Testis (tissue), 2 donors: ENCODE data around the gene IL32.

Source experiments
- CTCF ChIP-seq, 3 experiments: fragments of 450-650 bp in 2 of 3; fragments of 200-600 bp in 1 of 3; sonication (generic) in 1 of 3; IDR thresholded peaks; one replicate each; pipeline ENCODE4 v1.5.1; 2016 to 2019; ENCODE audit warnings: antibody characterized with exemption in 3 of 3, mild to moderate bottlenecking in 2 of 3, moderate library complexity in 1 of 3
- POLR2A ChIP-seq: fragments of 450-650 bp; IDR thresholded peaks from one replicate; pipeline ENCODE4 v1.6.1; 2017; ENCODE audit warnings: antibody characterized with exemption, mild to moderate bottlenecking, moderate library complexity

GRCh38 chr16:3087243-3088235 lies 22.1 kb downstream of the IL32 start:
- TF ChIP-seq POLR2A: no peak
- peak in 1 of 3 experiments; percentile 7 for TF ChIP-seq CTCF (IDR thresholded peaks at IDR 0.05)
